ENCODE results near the gene CDH22.
A peak's percentile ranks its signal among the peaks of the same experiment; 100 is the strongest.

CDH22 gene

GRCh38 chr20:46160661-46161060, 147.6 kb downstream of the CDH22 start:
- no peak for DNase-seq

DNA sequence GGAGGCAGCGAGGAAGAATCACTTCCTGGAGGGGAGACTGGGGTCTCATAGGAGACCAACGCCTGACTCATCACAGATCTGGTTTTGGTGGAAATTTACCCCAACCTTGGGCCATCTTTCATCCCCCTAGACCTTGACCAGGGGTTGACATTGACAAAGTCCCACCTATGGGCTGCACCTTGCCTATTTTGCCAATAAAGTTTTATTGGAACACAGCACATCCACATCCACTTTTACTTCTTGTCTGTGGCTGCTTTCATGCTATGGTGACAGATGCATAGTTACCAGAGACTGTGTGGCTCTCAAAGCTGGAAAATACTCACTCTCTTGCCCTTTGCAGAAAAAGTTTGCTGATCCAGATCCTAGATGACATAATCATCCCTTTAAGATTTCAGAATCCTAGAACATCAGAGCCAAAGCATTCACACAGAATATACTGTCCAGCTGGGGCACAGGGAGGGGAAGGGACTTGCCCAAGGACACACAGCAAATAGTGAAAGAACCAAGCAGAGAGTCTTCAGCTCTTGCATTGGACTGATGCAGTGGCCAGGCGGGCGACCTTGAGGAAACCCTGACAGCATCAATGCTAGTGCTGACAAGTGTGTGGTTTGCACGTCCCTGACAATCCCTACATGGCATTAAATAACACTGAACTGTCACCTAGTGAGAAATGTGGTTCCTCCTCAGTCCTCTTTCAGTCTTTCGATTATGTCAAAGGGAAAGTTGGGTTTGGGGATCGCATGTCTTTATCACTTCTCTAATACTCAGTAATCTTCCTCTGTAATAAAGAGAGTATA, 149.0 kb downstream of the CDH22 start:
- DNase-seq: no peak

DNA sequence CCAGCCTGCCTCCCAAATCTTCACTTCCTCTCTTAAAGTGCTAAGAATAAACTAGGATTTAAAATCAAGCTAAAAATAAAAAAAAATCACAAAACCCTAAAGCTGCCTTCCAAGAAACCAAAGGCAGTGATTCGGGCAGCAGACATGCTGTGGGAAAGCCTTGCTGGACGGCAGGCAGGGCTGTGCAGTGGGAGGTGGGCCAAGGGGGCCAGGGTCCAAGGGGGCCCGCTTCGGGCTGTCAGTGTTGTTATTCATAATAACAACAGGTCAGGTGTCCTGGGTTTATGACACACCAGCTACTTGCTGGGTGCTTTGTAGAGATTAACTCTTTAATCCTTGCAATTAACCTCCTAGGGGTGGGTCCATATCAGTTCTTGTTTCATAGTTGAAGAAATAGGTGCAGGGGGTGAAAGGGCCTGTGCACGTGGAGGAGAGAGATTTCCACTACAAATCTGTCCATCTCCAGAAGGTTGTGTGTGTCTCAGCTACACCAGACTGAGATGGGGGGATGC, 149.8 kb downstream of the CDH22 start:
- DNase-seq: no peak

DNA sequence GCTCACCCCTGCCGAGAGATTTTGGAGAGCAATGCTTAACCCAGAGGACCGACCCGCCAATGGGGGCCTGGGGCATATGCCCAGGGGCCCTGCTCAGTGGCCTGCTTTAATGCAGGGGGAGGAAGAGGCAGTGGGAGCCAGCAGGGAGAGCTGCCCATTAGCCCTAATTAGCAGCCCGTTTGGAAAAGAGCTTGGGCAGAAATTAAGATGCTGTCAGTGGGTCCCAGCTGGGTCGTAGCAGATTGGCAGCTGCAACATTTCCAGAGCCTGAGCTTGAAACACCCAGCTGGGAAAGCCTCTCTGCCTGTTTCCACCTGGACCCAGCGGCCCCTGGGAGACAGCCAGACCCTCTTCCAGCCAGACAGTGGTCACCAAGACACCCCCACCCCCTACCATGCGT, 150.7 kb downstream of the CDH22 start:
- DNase-seq: no peak

DNA sequence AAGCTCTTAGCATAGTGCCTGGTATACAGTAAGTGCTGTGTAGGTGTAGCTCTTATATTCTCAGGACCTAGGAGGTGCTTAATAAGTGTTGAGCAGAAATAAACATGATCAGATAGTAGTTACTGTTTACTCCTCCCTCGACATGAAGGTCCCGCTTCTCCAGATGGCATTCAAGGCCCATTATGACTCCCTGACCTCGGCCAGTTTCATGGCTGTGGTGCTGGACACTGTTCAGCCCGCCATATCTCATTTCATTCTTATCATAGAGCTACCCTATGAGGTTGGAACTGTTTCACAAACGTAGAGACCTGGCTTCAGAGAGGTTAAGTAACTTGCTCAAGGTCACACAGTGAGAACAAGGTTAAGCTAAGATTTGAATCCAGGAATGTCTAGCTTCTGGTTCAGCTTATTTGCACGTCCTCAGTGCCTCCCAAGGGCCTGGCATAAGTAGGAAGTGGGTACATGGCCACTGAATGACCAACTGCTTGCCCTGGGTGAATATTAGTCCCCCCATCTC, 151.2 kb downstream of the CDH22 start:
- no peak for DNase-seq

GRCh38 chr20:46156065-46156464, 152.2 kb downstream of the CDH22 start:
- no peak for DNase-seq

GRCh38 chr20:46154796-46155195, 153.5 kb downstream of the CDH22 start:
- no peak for DNase-seq

DNA sequence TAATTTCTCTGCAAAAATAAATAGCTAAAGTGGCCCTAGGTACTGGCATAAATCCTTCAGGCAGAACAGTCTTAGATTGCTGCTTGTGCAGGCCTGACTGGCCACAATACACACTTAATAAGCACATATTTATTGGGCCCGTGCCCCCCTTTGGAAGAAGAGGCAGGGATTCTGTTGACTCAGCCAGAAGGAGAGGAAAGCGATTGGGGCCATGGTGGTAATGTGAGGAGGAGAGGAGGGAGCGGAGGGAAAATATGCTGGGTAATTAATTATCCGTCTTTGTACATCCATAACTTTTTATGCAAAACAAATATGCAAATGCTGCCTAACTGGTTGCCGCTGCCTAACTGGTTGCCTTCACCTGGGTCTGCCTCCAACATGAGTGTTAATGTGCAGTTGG, 154.0 kb downstream of the CDH22 start:
- DNase-seq: no peak

DNA sequence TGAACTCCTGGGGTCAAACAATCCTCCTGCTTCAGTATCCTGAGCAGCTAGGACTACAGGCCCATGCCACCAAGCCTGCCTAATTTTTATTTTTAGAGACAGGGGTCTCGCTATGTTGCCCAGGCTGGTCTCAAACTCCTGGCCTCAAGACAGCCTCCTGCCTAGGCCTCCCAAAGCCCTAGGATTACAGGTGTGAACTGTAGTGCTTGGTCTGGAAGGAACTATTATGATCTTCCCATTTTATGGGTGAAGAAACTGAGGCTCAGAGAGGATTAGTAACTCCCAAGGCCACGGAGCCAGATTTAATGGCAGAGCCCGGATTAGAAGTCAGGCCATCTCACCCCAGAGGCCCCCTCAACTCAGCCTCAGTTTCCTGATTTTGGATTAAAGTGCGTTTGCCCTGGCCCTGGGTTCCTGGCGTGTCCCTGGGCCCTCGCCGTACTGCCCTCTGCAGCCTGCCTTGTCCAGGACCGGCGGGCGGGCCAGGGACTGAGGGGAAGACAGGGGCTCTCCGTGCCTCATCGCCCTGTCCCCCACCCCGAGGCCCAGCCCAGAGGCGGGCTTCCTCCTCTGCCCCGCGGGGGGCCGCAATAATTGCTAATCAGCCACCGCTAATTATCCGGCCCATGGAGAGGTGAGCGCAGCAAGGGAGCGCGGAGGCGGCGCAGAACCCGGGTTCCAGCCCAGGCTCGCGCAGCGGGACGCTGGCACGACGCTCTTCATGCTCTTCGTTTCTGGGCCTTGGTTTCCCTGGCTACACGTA, 155.3 kb downstream of the CDH22 start:
- DNase-seq: no peak

- peak; percentile 55 for DNase-seq
Observed at GRCh38 chr20:46151936-46152335, 156.4 kb downstream of the CDH22 start.

- DNase-seq: no peak
Observed at GRCh38 chr20:46150943-46151342, 157.4 kb downstream of the CDH22 start.

DNA sequence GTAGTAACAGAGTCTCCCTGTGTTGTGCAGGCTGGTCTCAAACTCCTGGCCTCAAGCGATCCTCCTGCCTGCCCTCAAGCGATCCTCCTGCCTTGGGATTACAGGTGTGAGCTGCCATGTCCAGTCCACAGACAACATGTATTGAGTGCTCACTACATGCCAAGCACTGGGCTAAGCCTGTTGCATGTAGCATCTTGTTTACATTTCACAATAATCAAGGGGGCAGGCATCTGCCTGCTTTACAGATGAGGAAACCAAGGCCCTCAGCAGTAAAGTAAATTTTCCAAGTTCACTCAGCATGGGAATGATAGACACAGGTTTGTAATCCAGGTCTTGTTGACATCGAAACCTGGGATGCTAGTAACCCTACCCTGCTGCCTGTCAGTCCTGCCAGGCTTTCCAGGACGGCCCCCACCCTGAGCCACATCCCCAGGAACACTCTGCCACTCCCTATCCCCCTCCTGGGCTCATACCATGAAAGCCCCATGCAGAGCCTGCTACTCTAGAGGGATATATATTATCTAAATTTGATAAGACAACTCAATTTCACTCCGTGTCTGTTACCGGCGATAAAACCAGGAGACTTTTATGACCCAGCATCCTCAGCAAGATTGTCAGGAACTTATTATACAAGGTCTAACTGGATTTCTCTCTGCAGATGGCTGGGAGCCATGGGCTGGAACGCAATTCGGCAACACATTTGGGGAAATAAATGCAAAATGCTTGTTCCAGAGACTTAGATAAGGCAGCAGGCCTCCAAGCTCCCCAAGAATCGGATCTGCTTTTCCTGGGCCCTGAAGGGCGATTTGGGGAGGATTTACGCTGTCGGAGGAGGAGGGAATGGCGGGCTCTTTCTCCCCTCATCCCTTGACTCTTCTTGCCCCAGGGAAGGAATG, 159.7 kb downstream of the CDH22 start:
- no peak for DNase-seq

GRCh38 chr20:46145713-46146112, 162.6 kb downstream of the CDH22 start:
- no peak for DNase-seq

- no peak for DNase-seq
Observed at GRCh38 chr20:46144432-46145025, 163.8 kb downstream of the CDH22 start.

DNA sequence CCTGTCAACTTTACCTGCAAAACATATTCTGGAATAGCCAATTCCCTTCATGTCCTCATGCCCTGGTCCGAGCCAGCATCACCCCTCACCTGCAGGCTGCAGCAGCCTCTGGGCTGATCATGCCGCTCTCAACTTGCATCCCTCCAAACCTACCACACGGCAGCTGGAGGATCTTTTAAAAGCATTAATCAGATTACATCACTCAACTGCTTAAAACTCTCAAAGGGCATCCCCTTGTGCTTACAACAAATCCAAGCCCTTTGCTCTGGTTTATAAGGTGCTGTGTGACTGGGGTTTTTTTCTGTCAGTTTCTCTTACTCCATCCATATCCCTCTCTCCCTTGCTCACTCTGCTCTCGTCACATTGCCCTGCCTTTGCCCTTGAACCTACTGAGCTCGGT, 166.2 kb downstream of the CDH22 start:
- no peak for DNase-seq

DNA sequence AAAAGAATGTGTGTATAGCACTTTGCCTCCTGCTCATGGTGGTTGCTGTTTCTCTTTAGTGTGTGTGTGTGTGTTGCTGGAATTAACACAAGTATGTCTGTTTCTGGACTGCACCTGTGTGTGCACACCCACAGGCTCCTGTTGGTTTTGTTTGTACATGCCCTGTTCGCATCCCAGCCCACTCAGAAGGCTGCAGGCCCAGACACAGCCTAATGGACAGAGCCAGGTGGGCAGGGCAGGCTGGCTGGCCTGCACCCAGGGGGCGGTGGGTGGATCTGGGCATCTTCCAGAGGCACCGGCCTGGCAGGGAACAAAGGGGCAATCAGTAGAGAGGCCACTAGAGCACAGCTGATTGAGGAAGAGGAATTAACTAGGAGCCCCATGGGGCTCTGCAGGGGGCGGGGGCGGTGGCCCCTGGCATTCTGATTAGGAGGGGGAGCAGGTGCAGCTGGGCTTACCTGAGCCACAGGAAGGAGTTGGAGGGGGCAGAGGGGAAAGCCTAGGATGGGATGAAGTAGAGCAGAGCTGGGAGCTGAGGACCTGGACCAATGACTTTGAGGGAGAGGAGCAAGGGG, 168.3 kb downstream of the CDH22 start:
- no peak for DNase-seq

DNA sequence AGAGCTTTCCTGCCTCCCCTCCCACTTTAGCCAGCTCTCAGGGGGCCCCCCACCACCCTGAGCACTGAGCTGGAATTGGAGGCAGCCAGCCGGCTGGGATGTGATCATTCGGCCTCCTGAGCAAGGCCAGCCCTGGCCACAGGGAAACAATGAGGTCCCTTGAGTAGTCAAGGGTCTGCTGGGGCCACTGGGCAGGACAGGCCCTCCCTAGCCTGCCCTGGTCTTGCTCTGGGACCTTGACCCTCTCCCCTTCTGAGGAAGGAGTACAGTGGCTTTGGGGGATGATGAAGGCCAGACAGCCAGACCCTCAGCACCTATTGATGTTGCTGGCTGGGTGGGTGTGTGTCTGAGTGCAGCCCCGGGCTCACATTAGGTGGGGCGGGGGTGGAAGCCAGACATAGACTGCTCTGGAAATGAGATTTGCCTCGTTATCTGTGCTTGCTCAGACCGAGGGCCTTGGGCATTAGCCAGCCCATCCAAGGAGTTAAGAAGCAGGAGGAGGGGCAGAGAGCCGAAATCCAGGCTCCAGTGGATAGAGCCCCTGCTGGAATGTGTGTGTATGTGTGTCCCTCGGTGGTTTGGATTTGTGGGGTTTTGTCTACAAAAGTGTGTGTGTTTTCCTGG, 168.9 kb downstream of the CDH22 start:
- DNase-seq: no peak

DNA sequence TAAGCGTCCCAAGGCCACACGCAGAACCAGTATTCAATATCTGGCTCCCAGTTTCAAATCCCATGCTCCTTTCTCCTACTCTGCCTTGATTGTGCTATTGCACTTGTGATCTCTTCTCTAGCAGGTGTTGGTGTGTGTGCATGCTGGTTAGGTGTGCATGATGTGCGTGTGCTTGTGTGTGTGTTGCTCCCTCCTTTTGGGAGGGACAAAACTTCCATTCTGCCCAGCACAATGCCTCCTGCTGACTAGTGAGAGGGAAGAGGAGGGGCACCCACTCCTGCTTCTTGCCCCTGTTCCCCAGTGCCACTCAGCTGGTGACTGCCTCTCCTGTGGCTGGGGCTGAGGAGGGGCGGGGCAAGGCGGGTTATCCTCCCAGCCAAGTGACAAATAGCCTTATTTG, 170.5 kb downstream of the CDH22 start:
- no peak for DNase-seq

DNA sequence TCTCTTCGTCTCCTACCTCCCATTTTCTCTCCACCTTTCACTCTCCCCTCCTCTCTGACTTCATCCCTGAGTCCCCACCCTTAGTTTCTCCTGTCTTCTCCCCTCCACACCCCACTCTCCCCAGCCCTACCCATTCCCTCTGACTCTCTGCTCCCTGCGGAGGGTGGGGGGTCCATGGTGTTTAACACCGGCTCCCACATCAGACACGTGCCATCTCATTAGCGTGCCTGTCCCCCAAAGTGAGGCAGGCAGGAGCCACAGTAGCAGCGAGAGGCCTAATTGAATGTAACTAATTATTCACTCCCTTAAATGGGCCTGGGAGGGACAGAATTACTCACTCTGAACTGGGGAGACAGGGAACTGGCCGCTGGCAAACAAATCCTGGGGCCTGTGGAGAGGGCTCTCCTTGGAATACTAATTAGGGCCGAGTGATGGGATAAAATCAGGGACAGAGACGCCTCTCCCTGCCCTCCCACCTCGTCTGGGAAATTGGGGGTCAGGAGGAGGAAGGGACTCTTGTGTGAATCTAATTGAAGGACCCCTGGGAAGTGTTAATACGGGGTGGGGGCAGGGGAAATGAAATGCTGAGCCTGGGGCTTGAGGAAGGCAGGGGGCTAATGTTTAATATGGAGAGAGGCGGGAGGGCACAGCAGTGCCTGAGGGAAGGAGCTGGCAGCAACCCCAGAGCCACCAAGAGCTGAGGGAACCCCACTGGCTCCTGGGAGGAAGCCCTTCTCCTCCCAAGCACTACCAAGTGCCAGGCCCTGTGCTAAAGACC, 172.3 kb downstream of the CDH22 start:
- no peak for DNase-seq

- no peak for DNase-seq
Observed at GRCh38 chr20:46134716-46135115, 173.6 kb downstream of the CDH22 start.
